Skin of body (tissue), 2 donors: ENCODE data around the gene ZBTB1. TPM values are rescaled to one million over a fixed set of nuclear protein-coding genes. Genes with fewer than 3 reads are reported as not detected.
"Not testable (repeated sequence)": the region's sequence is repeated elsewhere in the genome, so short reads cannot be mapped to it uniquely, and the experiment has no call there.

ENCODE experiments used
- DNase-seq: peaks from one replicate; lab custom pipeline; 2025; lab: John Stamatoyannopoulos, UW
- total RNA-seq: library from RNA; depleted of rRNA; stranded (reverse); fragments of >200 nt; gene quantifications from one replicate; pipeline ENCODE4 v1.2.3, GENCODE V29; 2014

ZBTB1 gene
- total RNA-seq, 1 donor from 2014 or later: 58.3 TPM

GRCh38 chr14:64495252-64495651 is 9.3 kb upstream of the ZBTB1 start:
- DNase-seq: no peak

DNA sequence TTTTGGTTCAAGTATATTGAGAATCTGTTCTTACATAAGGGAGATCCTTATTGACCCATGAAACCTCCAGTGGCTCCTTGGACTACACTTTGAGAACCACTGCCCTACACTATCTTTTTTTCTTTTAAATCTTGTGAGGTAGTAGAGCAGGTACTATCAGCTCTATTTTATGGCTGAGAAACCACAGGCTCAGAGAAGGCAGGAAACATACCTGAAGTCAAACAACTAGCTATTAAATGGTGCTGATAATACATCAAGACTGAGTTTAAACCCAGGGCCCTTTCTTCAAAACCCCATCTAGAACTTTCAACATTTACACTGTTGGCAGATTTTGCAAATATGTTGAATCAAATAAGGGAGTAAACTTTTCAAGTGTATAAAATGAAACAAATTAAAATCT is 7.8 kb upstream of the ZBTB1 start:
- DNase-seq: no peak

GRCh38 chr14:64500088-64500487 is 4.5 kb upstream of the ZBTB1 start:
- no peak for DNase-seq

GRCh38 chr14:64501411-64502171 is 3.0 kb upstream of the ZBTB1 start:
- no peak for DNase-seq

GRCh38 chr14:64502456-64502855 is 2.1 kb upstream of the ZBTB1 start:
- DNase-seq: no peak

GRCh38 chr14:64502887-64503433 is 1.6 kb upstream of the ZBTB1 start:
- DNase-seq: peak; percentile 59

- peak; percentile 94 for DNase-seq
These were observed 898 bp upstream of the ZBTB1 start, which contains the start of gene ZBTB25 for GRCh38 chr14:64503434-64504309. ZBTB25 (minus strand) TSS chr14:64503838; CDS start chr14:64490533, 13,305 bp downstream.

- DNase-seq: peak; percentile 92
These were observed 576 bp downstream of the ZBTB1 start for GRCh38 chr14:64504897-64505794.

DNA sequence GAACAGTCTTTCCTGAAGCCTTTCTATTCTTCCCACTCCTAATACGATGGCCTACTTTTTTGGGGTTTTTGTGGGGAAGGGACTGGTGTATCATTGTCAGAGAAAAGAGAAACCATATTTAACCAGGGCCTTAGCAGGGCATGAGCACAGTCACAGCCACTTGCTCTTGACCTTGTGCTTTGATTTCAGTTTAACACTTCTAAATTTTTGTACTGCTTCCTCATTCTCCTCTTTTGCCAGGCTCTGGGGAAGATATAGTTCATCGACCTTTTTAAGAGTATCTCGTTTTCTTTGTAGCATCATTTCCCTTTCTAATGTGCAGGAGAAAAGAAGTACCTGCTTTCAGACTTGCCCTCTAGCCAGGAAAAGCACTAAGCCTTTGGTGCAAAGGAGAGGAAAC is 2.2 kb downstream of the ZBTB1 start:
- no peak for DNase-seq

- no peak for DNase-seq
These were observed 3.0 kb downstream of the ZBTB1 start for GRCh38 chr14:64507376-64508156.

- DNase-seq: no peak
These were observed 3.7 kb downstream of the ZBTB1 start for GRCh38 chr14:64508215-64508776.

GRCh38 chr14:64509036-64509435 is 4.5 kb downstream of the ZBTB1 start:
- DNase-seq: no peak

GRCh38 chr14:64510825-64511671 is 6.5 kb downstream of the ZBTB1 start:
- DNase-seq: peak; percentile 55

- DNase-seq: no peak
These were observed 8.7 kb downstream of the ZBTB1 start for GRCh38 chr14:64513271-64513670.

- DNase-seq: no peak
These were observed 10.5 kb downstream of the ZBTB1 start for GRCh38 chr14:64515053-64515452.

DNA sequence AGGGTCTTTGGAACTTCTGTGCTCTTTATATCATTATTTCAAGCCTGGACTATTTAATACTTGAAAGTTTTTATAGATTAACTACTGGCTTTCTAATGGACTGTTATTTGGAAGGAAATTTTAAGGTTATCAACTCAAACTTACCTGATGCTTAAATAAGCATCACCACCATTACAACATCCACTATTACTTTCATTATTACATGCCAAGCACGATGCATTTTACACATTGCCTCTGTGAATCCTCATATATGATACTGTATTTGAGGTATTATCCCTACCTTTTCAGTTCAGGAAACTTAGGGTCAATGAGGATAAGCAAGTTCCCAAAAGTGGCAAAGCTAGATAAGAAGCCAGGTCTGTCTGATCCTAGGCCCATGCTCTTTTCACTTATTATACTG is 12.4 kb downstream of the ZBTB1 start:
- no peak for DNase-seq

DNA sequence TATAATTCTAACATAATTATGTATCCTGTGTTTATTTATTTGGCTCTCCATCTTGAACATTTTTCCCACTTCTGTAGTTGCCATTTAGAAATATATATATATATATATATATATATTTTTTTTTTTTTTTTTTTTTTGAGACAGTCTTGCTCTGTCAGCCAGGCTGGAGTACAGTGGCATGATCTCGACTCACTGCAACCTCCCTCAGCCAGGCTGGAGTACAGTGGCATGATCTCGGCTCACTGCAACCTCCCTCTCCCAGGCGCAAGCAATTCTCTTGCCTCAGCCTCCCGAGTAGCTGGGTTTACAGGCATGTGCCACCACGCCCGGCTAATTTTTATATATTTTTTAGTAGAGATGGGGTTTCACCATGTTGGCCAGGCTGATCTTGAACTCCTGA is 13.1 kb downstream of the ZBTB1 start:
- not testable (repeated sequence) for DNase-seq

DNA sequence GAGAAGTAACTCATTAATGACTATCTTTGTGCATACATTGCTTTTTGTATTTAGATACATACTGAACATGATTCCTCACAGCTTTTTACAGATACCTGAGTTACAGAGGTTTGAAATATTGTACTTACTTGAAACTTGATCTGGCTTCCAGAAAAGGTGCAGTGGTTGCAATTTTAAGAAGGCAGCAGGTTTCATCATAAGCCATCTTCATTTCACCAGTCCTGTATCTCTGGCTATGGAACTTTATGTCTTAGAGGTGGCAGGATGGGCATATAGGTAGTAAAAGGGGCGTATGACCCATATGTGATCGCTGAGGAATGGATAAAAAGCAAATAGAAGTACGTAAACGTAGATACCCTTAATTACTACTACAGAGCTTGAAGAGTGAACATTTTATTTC is 13.7 kb downstream of the ZBTB1 start:
- DNase-seq: no peak

GRCh38 chr14:64520699-64521098 is 16.1 kb downstream of the ZBTB1 start:
- no peak for DNase-seq
